Right atrium auricular region (tissue), 2 donors: ENCODE results near the gene UBAP2L. TPM values are rescaled to one million over a fixed set of nuclear protein-coding genes. Genes with fewer than 3 reads are reported as not detected.

Experiments
- DNase-seq: peaks from one replicate; pipeline ENCODE4 v3.0.0-alpha.2; 2019; ENCODE audit warnings: low spot score
- H3K27ac ChIP-seq, 2 donors: fragments of 200-600 bp; sonication (generic); 1 replicate in 1 of 2; 2 replicates in 1 of 2; pipeline ENCODE4 v1.5.1; 2016 to 2019
- H3K27me3 ChIP-seq, 2 donors: fragments of 200-600 bp; sonication (generic); one replicate each; pipeline versions ENCODE4 v1.5.1 to v1.6.0; 2017 to 2019
- H3K36me3 ChIP-seq: fragments of 200-600 bp; sonication (generic); one replicate; pipeline ENCODE4 v1.5.1; 2016
- H3K4me1 ChIP-seq, 2 donors: fragments of 200-600 bp; sonication (generic); one replicate each; pipeline versions ENCODE4 v1.5.1 to v1.6.0; 2017 to 2019
- H3K4me3 ChIP-seq, 2 donors: fragments of 200-600 bp; sonication (generic); 1 replicate in 1 of 2; 2 replicates in 1 of 2; pipeline ENCODE4 v1.5.1; 2017 to 2019; ENCODE audit warnings: mild to moderate bottlenecking in 1 of 2, moderate library complexity in 1 of 2
- H3K9me3 ChIP-seq, 2 donors: fragments of 200-600 bp; sonication (generic); one replicate each; pipeline ENCODE4 v1.5.1; 2019
- CTCF ChIP-seq, 2 donors: fragments of 200-600 bp; sonication (generic); IDR thresholded peaks; one replicate each; pipeline ENCODE4 v1.5.1; 2019; ENCODE audit warnings: antibody characterized with exemption in 2 of 2
- total RNA-seq, 2 donors: library from RNA; depleted of rRNA; stranded (reverse); fragments of >200 nt; gene quantifications; one replicate each; pipeline ENCODE4 v1.1.0, GENCODE V29; 2016

The UBAP2L gene
- total RNA-seq, 2 donors from 2014 or later, result 48.9 to 58.6 TPM

DNA sequence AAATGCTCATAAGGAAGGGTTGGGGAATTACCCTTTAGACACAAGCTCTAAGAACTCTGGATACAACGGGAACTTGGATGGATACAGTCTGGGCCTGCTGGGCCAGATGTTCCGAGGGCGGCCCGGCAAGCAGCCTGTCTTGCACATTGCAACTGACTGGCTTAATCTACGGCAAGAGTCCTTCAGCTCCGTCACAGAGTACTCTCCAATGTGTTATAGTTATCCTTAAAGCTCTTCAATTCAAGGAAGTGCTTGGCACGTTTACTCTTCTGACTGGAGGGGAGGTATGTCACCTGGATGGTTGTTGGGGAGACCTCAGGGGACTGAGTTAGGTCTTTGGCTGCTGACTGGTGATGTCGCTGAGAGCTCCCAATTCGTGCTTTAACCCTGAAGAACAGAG is 13.5 kb upstream of the UBAP2L start:
- Histone ChIP-seq H3K27ac (no peak overlapping the region), H3K9me3 (no peaks in the 10 kb centered on the region), H3K27me3 (no peaks in the 10 kb centered on the region), H3K4me3 (no peak overlapping the region), H3K4me1 (no peaks in the 10 kb centered on the region), H3K36me3 (peaks cover 62% of the 10 kb centered on the region)
- TF ChIP-seq CTCF (IDR thresholded peaks at IDR 0.05), result no peak
- DNase-seq, result no peak

DNA sequence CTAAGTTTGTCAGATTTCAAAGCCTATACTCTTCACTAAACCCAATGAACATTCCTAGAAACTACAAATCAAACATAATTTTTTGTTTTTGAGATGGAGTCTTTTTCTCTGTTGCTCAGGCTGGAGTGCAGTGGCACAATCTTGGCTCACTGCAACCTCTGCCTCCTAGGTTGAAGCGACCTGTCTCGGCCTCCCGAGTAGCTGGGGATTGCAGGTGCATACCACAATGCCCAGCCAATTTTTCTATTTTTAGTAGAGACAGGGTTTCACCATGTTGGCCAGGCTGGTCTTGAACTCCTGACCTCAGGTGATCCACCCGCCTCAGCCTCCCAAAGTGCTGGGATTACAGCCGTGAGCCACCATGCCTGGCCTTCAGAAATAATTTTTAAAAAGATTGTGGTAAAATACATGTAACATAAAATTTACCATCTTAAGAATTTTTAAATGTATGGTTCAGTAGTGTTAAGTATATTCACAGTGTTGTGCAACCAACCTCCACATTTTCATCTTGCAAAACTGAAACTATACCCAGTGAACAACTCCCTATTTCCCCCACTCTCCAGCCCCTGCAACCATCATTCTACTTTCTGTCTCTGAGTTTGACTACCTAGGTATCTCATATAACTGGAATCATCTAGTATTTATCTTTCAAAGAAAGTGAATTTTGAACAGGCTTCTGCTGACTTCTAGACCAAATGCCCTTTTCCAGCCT is 11.9 kb upstream of the UBAP2L start:
- H3K27ac ChIP-seq, result no peak overlapping the region
- no peak for DNase-seq
- H3K36me3 ChIP-seq, result peaks cover 78% of the 10 kb centered on the region
- no peaks in the 10 kb centered on the region for H3K4me1 ChIP-seq
- H3K9me3 ChIP-seq, result no peaks in the 10 kb centered on the region
- no peak overlapping the region for H3K4me3 ChIP-seq
- no peak for TF ChIP-seq CTCF (IDR thresholded peaks at IDR 0.05)
- no peaks in the 10 kb centered on the region for H3K27me3 ChIP-seq

- Histone ChIP-seq H3K9me3 (no peaks in the 10 kb centered on the region), H3K27ac (peak overlapping the region; percentile 52 to 54), H3K27me3 (no peaks in the 10 kb centered on the region), H3K4me1 (peaks cover 0 to under 1% of the 10 kb centered on the region in 2 donors), H3K36me3 (peaks cover 72% of the 10 kb centered on the region), H3K4me3 (no peak overlapping the region)
- DNase-seq, result no peak
- TF ChIP-seq CTCF (IDR thresholded peaks at IDR 0.05), result no peak
Observed at GRCh38 chr1:154212083-154212482, 8.7 kb upstream of the UBAP2L start.

DNA sequence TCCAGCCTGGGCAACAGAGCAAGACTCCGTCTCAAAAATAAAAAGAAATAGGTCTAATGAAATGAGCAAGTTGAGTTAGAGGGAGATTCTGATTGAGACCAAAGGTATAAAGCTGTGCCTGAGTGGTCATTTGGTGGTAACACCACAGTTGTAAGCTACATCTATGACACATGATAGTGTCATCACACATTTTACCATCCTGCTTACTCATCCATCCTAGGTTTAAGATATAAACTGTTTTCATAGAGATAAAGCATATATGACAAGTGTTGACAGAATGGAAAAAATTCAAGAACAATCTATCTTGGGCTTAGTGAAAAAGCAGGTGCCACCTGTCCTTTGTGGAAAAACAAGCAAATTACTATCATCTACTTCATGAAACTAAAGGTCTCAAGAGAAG is 7.5 kb upstream of the UBAP2L start:
- Histone ChIP-seq H3K9me3 (no peaks in the 10 kb centered on the region), H3K27ac (peak overlapping the region; percentile 27 to 52), H3K36me3 (peaks cover 72% of the 10 kb centered on the region), H3K27me3 (no peaks in the 10 kb centered on the region), H3K4me1 (peaks cover 0 to 13% of the 10 kb centered on the region in 2 donors), H3K4me3 (no peak overlapping the region)
- TF ChIP-seq CTCF (IDR thresholded peaks at IDR 0.05), result no peak
- no peak for DNase-seq

DNA sequence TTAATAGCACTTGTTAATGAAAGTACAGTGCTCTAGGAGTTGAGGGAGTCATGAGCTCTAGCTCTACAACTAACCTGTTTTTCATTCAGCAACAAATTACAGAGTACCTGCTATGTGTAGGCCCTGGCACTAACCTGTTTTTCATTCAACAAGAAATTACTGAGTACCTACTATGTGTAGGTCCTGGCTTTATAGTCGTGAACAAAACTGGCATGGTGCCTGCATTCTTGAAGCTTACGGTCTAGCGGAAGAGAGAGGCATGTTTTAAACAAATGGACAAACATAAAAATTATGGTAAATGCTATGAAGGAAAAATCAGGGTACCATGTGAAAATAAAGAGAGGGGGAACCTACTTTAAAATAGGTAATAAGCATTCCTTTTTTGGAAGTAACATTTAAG is 2.2 kb upstream of the UBAP2L start:
- no peak for TF ChIP-seq CTCF (IDR thresholded peaks at IDR 0.05)
- Histone ChIP-seq H3K27ac (peak overlapping the region; percentile 97 to 100), H3K4me3 (peak overlapping the region in 1 of 2 donors; percentile 94), H3K9me3 (no peaks in the 10 kb centered on the region), H3K36me3 (peaks cover 37% of the 10 kb centered on the region), H3K27me3 (no peaks in the 10 kb centered on the region), H3K4me1 (peaks cover 0 to 45% of the 10 kb centered on the region in 2 donors)
- DNase-seq, result no peak

GRCh38 chr1:154219541-154219940 is 1.2 kb upstream of the UBAP2L start:
- Histone ChIP-seq H3K4me3 (peak overlapping the region; percentile 94), H3K36me3 (peaks cover 27% of the 10 kb centered on the region), H3K27ac (peak overlapping the region; percentile 97 to 100), H3K9me3 (no peaks in the 10 kb centered on the region), H3K27me3 (no peaks in the 10 kb centered on the region), H3K4me1 (peaks cover 0 to 55% of the 10 kb centered on the region in 2 donors)
- no peak for TF ChIP-seq CTCF (IDR thresholded peaks at IDR 0.05)
- no peak for DNase-seq
